K562 treated with DMSO at 1 percent for 4 hours (cell line): ENCODE results near the gene IFT172. TPM values are rescaled to one million over a fixed set of nuclear protein-coding genes. Genes with fewer than 3 reads are reported as not detected.

Experiments
- total RNA-seq: library from RNA; unstranded; fragments of 300-600 nt; gene quantifications from 2 replicates; pipeline ENCODE4 v1.2.3, GENCODE V29; 2022; ENCODE audit not compliant: insufficient read depth

The IFT172 gene
- 7.5 and 11.8 TPM in 2 replicates for total RNA-seq

GRCh38 chr2:27489498-27490397, at the start of gene IFT172:
Gene IFT172, minus strand, starts transcription at chr2:27489743. Its CDS starts 90 bp downstream, at chr2:27489653.

GRCh38 chr2:27496357-27497287, 7.1 kb upstream of the IFT172 start, which contains the start of gene GCKR:
Gene GCKR, plus strand, starts transcription at chr2:27496839. Its CDS starts 66 bp downstream, at chr2:27496905.

GRCh38 chr2:27494944-27495554, 5.5 kb upstream of the IFT172 start, which contains the start of gene FNDC4:
Gene FNDC4, minus strand, starts transcription at chr2:27495200. Its CDS starts 521 bp downstream, at chr2:27494679.

GRCh38 chr2:27441958-27442919, 47.3 kb downstream of the IFT172 start, which contains the start of gene KRTCAP3:
Gene KRTCAP3, plus strand, starts transcription at chr2:27442381. Its CDS starts 32 bp downstream, at chr2:27442413.

DNA sequence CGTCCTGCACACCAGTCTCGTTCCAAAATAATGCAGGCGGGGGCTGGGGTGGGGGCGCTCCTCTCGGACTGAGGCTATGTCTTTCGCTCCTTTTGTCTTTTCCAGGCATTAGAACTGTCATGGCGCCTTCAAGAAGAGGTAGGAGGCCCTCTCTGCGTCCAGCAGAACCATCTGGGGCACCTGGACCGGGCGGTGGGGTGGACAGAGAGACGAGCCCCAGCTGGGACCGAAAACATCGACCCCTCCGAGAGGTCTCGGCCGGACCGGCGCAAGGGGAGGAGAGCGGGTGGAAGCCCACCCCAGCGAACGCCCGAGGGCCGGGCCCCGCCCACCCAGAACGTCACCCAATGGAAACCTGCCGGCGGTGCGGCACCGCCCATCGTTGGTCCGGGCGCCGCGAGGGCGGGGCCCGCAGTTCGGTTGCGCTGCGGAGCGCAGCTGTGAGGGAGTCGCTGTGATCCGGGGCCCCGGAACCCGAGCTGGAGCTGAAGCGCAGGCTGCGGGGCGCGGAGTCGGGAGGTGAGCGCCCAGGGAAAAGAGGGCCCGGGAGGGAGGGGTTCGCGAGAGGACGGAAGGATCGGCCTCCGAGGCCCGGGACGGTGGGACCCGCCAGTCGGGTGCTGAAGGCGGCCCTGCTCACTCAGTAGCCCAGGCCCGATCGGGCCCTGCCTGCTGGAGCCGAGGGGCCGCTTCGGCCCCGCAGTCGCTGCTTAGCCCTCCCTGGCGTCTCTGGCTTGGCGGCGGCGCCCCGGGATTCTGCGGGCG, 61.1 kb downstream of the IFT172 start, which contains the start of gene NRBP1:
Gene NRBP1 (plus strand): TSS at position 419 of the 765 bp plus-strand sequence. CDS start 4,643 bp downstream, outside the sequence.

DNA sequence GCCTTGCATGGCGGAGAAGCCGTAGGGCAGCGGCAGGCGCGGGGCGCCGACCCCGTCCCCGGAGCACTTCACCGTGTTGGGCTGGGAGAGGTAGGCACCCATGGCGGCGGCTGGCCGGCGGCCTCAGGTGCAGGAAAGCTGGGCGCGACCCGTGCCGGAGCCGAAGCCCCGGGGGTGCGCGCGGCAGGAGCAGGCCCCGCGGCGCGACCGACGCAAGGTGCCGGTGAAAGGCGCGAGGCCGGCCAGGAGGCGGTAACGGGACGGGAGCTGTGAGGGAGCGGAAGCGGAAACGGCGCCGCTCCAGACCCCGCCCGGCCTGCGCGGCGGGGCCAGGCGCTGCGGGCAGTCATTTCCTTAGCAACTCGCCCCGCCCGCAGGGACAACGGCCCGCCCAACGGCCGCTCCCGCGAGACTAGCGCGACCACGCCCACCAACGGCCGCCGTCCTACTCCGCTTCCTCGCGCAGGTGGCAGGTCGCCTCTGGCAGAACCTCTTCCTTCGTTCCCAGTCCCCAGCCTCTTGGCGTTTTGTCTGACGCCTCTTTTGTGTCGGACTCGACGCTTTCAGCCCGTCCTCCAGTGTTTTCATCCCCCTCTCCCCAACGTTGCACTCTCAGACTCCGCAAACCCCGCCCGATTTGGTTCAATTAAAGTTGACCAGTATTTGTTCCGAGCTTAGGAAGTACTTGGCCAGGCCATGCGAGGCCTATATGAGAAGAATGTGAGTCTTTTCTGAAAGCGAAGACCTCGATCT, 80.0 kb downstream of the IFT172 start, which contains the start of gene PPM1G:
Gene PPM1G (minus strand): TSS at position 271 of the 753 bp plus-strand sequence. CDS start 169 bp downstream, at position 102.

Other genes starting within 250 kb of the IFT172 start
- gene SLC30A3, start 226.7 kb downstream of the IFT172 start, total RNA-seq, result 0.60 and 1.5 TPM in 2 replicates
- not detected in 2 replicates for gene DNAJC5G, start 214.3 kb downstream of the IFT172 start, total RNA-seq
- gene TRIM54, start 207.3 kb downstream of the IFT172 start, total RNA-seq, result not detected in 2 replicates
- 5.5 and 7.0 TPM in 2 replicates for gene UCN, start 181.3 kb downstream of the IFT172 start, total RNA-seq
- gene MPV17, start 166.6 kb downstream of the IFT172 start, total RNA-seq, result 62.7 and 64.9 TPM in 2 replicates
- gene GTF3C2, start 133.0 kb downstream of the IFT172 start, total RNA-seq, result 36.2 and 43.2 TPM in 2 replicates
- 46.9 and 57.9 TPM in 2 replicates for gene EIF2B4, start 119.4 kb downstream of the IFT172 start, total RNA-seq
- 72.9 and 81.1 TPM in 2 replicates for gene SNX17, start 119.1 kb downstream of the IFT172 start, total RNA-seq
- 10.0 and 12.0 TPM in 2 replicates for gene ZNF513, start 109.0 kb downstream of the IFT172 start, total RNA-seq
- 126 and 139 TPM in 2 replicates for gene PPM1G, start 80.2 kb downstream of the IFT172 start, total RNA-seq
- gene NRBP1, start 61.1 kb downstream of the IFT172 start, total RNA-seq, result 56.6 and 73.3 TPM in 2 replicates
- 1.9 TPM in 2 replicates for gene KRTCAP3, start 47.4 kb downstream of the IFT172 start, total RNA-seq
- 19.7 and 20.8 TPM in 2 replicates for gene FNDC4, start 5.5 kb upstream of the IFT172 start, total RNA-seq
- 0.75 TPM in 1 of 2 replicates, not detected in the other for gene GCKR, start 7.1 kb upstream of the IFT172 start, total RNA-seq
- gene ZNF512, start 93.3 kb upstream of the IFT172 start, total RNA-seq, result 20.0 and 39.5 TPM in 2 replicates
- 3.4 and 4.4 TPM in 2 replicates for gene CCDC121, start 139.3 kb upstream of the IFT172 start, total RNA-seq
- gene GPN1, start 139.3 kb upstream of the IFT172 start, total RNA-seq, result 37.4 and 38.0 TPM in 2 replicates
- gene SUPT7L, start 173.9 kb upstream of the IFT172 start, total RNA-seq, result 24.7 and 28.8 TPM in 2 replicates
- 25.4 and 28.3 TPM in 2 replicates for gene SLC4A1AP, start 174.1 kb upstream of the IFT172 start, total RNA-seq